LNCaP clone FGC (cell line): ENCODE measurements around the gene TLE6.

Experiments
- DNase-seq: peaks from one replicate; pipeline ENCODE4 v3.0.0-alpha.2; 2011; ENCODE audit warnings: low read depth
- H3K4me3 ChIP-seq: 2 replicates; pipeline ENCODE4 v1.5.1; 2011; ENCODE audit warnings: mild to moderate bottlenecking, low read depth, low read length, control low read depth
- CTCF ChIP-seq: IDR thresholded peaks from 2 replicates; pipeline ENCODE4 v1.5.1; 2012; ENCODE audit warnings: mild to moderate bottlenecking; ENCODE audit not compliant: control insufficient read depth, insufficient read depth; ENCODE audit errors: extremely low read depth

Gene TLE6

GRCh38 chr19:3019211-3019854 lies 42.0 kb downstream of the TLE6 start:
- no peak overlapping the region for H3K4me3 ChIP-seq
- no peak for TF ChIP-seq CTCF
- no peak for DNase-seq

GRCh38 chr19:3020321-3020960 lies 43.1 kb downstream of the TLE6 start:
- DNase-seq = no peak
- no peak overlapping the region for H3K4me3 ChIP-seq
- TF ChIP-seq CTCF = no peak

GRCh38 chr19:3024509-3024869 lies 47.1 kb downstream of the TLE6 start:
- no peak overlapping the region for H3K4me3 ChIP-seq
- TF ChIP-seq CTCF = no peak
- no peak for DNase-seq

- no peak overlapping the region for H3K4me3 ChIP-seq
- DNase-seq = no peak
- TF ChIP-seq CTCF = no peak
These were observed 47.6 kb downstream of the TLE6 start for GRCh38 chr19:3024870-3025548.

GRCh38 chr19:3025549-3025886 lies 48.2 kb downstream of the TLE6 start:
- H3K4me3 ChIP-seq = no peak overlapping the region
- TF ChIP-seq CTCF = no peak
- no peak for DNase-seq

GRCh38 chr19:3026768-3027167 lies 49.4 kb downstream of the TLE6 start:
- H3K4me3 ChIP-seq = no peak overlapping the region
- no peak for DNase-seq
- TF ChIP-seq CTCF = no peak
